Activated naive CD8-positive, alpha-beta T cell treated with anti-CD3 and anti-CD28 coated beads, Interleukin-2, amount 50 U/mL, for 16 hours (primary cell): Measurements from ENCODE around the gene CDH26.

Experiments used
- DNase-seq: peaks from one replicate; pipeline ENCODE4 v3.0.0-alpha.2; 2020; ENCODE audit warnings: low read depth, low spot score

Gene CDH26

GRCh38 chr20:59958123-59958522 lies at the start of gene CDH26:
TSS of gene CDH26 (plus strand) at chr20:59958423. CDS start at chr20:59958727, 304 bp downstream.
- no peak for DNase-seq

GRCh38 chr20:59908855-59909254 lies 49.4 kb upstream of the CDH26 start:
- no peak for DNase-seq

- no peak for DNase-seq
These were observed 47.2 kb upstream of the CDH26 start for GRCh38 chr20:59911041-59911440.

GRCh38 chr20:59912609-59913008 lies 45.6 kb upstream of the CDH26 start:
- no peak for DNase-seq

GRCh38 chr20:59920944-59921343 lies 37.3 kb upstream of the CDH26 start:
- DNase-seq = no peak

- DNase-seq = no peak
These were observed 34.7 kb upstream of the CDH26 start for GRCh38 chr20:59923514-59923913.

GRCh38 chr20:59925359-59925758 lies 32.9 kb upstream of the CDH26 start:
- DNase-seq = no peak

- DNase-seq = no peak
These were observed 32.3 kb upstream of the CDH26 start for GRCh38 chr20:59925899-59926298.

DNA sequence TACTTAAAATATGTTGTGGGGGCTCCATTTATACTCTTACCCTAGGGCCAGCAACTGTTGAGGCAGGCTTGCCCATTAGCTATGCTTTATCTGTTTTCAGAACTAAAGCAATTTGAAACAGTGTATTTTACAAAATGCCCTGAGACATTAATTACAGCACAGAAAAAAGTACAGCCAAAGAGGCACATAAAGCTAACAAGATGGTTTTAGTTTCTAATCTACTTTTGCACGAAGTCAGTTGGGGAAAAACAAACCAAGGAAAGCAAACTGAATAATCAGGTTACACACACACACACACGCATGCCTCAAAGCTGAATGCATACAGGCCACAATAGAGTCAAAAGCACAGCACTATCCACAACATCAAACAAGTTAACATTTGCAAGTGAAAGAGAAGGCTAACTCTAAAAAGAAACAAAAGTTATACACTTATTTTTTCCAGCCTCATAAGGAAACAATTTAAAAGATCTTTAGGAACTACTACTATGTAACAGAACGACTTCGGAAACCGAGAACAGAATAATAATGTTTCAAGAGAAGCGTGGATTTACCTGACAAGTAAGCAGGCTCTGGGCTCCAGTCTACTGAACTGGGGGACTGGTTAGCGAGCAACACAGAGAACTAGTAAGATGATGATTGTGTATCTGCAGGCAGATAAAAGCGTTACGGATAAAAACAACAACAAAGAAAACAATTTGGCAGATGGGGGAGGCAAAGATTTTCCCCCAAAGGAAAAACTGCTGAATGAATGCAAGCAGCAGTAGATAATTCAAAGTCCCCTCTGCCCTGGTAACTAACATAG lies 26.5 kb upstream of the CDH26 start:
- no peak for DNase-seq

GRCh38 chr20:59932616-59933295 lies 25.5 kb upstream of the CDH26 start:
- DNase-seq = no peak

DNA sequence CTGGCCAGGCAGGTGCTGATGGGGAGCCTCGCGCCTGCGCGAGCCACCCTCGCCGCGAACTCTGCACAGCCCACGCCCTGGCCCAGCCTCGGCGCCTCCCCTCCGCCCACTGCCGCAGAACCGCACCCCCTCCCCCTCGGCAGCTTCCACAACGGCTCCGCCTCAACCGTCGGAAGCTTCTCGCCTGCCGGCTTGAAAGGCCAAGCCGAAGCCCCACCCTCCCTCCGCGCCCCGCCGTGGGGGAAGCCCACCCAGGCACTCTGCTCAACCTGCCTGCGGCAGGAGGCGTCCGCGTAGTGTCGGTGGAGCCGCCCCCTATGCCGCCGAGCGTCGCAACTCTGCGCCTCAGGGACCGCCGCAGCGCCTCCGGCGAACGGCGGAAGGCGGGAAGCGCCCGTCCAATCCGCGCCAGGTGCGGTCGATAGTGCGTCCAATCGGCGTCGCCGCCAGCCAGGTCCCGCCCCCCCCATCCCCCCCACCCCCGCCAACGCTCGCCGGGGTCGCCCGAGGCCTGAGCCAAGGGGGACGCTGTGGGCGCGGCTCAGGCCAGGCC lies 24.9 kb upstream of the CDH26 start, which contains the start of gene SYCP2:
Gene SYCP2, minus strand, starts transcription at position 342 of the 553 bp plus-strand sequence. CDS start 11,224 bp downstream, outside the sequence.
- no peak for DNase-seq

- peak; percentile 56 for DNase-seq
These were observed 24.2 kb upstream of the CDH26 start for GRCh38 chr20:59933849-59934585.

GRCh38 chr20:59935457-59936185 lies 22.6 kb upstream of the CDH26 start:
- no peak for DNase-seq

DNA sequence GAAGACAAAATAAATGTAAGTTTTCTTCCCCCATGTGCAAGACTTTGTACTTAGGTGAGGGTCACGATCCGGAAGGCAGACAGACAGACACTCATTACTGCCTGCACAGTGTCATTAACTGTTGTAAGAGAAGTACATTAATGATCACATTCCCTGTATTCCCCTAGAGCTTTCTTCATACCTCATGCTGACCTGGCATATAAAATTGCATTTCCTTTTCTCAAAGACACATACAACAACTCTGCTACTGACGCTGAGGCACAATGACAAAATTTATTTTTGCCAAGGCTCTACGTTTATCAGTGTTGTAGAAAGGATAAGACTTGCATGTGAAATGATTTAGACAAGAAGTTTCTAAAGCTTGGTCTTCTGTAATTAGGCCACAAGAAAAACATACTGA lies 21.8 kb upstream of the CDH26 start:
- no peak for DNase-seq

DNA sequence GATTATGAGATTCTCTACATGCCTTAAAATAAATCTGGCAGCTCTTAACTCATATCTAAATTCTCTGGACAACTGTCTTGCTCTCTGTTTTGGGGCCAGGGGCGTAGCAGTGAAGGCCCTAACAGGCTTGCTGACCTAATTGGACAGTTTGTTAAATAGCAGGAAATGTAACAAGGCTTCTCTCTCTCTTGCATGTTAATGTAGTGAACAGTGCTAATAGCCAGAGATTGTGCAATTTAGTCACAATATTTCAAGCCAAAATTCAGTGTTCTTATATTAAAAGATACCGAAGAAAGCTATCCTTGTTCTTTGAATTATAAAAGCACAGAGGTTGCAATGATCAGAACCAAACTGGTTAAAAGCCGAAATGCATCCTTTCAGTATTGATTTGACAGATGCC lies 21.1 kb upstream of the CDH26 start:
- no peak for DNase-seq

- no peak for DNase-seq
These were observed 20.0 kb upstream of the CDH26 start for GRCh38 chr20:59938221-59938620.

GRCh38 chr20:59938696-59939051 lies 19.5 kb upstream of the CDH26 start:
- no peak for DNase-seq

DNA sequence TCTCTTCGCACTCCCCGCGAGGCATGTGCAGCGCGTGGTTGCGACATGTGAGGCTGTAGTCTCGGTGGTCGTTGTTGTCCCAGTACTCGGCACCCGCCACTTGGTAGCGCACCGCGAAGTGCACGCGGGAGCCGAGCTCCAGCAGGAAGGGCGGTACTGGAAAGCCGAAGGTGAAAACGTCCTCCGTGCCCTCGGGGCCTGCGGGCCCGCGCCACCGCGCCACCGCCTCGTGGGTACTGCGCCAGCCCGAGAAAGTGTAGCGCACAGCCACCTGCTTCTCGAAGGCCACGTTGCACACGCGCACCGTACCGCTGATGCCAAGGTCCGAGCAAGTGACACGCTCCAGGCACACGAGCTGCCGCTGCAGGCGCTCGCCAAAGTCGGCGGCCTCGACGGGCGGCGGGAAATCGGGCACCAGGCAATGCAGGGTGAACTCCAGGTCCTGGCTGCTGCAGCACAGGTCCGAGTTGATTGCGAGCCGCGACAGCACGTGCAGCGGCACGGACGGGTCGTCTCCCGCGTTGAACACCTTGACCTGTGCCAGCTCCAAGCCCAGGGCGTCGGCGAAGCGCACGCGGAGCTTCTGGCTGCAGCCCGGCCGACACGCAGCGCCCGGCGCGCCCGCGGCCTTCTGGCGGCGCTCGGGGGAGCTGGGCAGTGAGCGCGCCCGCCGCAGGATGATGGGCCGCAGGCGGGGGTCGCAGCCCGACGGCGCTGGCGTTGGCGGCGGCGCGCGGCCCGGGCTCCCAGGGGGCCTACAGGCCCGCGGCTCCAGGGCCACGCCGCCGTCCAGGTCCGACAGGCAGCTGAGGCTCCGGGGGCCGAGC lies 19.0 kb upstream of the CDH26 start:
- no peak for DNase-seq

DNA sequence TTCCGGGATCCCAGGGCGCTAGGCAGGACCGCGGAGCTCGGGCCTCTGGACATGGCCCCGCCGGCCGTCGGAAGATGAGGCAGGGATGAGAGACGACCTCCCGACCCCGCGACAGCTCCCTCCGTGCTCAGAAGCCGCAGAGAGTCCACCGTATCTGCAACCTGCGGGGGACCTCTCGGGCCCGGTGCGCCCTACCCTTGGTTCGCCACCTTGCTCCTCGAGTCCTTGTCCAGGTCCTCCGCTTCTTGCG lies 18.4 kb upstream of the CDH26 start:
- DNase-seq = no peak

DNA sequence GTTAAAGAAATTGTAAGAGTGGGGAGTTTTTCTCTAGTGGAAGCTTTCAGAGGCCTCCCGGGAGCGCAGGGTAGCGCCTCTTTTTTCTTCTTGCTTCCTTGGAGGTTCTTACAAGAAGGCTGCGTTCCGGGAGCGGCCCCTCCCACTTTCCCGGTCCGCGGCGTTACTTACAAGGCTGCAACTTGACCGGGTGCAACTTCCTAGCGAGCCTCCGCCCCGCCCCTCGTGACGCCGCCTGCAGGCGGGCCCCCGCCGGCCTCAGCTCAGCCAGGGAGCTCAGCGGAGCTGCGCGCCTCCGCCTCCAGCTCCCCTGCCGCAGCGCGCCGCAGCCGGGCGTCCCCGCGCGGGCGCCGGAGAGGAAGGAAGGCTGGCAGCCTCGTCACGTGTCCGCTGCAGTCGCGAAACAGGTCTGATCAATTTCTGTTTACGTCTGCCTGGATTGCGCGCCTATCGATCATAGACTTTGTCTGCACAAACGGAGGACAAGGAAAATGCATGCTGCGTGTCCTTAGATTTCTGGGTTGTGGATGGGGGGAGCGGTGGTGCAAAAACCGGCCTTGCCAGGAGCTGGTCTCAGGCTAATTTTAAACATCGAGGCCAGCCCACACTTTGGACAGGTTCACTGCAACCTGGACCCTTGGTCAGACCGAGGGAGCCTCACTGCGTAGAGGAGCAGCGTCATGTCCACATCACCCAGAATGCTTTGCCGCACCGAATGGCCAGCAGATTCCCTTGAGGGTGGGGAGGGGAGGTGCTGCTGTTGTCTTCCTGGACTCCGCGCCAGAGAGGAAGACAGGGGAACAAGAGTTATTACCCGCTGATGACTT lies 17.9 kb upstream of the CDH26 start, which contains the start of the genes FAM217B and PPP1R3D:
Gene FAM217B, plus strand, starts transcription at position 261 of the 827 bp plus-strand sequence. CDS start 3,555 bp downstream, outside the sequence.
Gene PPP1R3D, minus strand, starts transcription at position 177 of the 827 bp plus-strand sequence. CDS start 374 bp downstream, outside the sequence.
- DNase-seq = peak; percentile 73
